Testis (tissue), 5 donors: ENCODE data around the gene WDR4. TPM values are rescaled to one million over a fixed set of nuclear protein-coding genes. Genes with fewer than 3 reads are reported as not detected.
"Not testable (repeated sequence)": the region's sequence is repeated elsewhere in the genome, so short reads cannot be mapped to it uniquely, and the experiment has no call there.

Experiments used
- DNase-seq: peaks from one replicate; pipeline ENCODE4 v3.0.0-alpha.2; 2019
- H3K27ac ChIP-seq, 2 donors: fragments of 200-600 bp; sonication (generic); one replicate each; pipeline ENCODE4 v1.5.1; 2019
- H3K27me3 ChIP-seq: fragments of 200-600 bp; sonication (generic); one replicate; pipeline ENCODE4 v1.5.1; 2019
- H3K36me3 ChIP-seq: fragments of 200-600 bp; sonication (generic); one replicate; pipeline ENCODE4 v1.5.1; 2017; ENCODE audit warnings: low read depth; ENCODE audit errors: missing control alignments
- H3K4me1 ChIP-seq: fragments of 200-600 bp; sonication (generic); one replicate; pipeline ENCODE4 v1.5.1; 2019
- H3K4me3 ChIP-seq, 2 donors: fragments of 200-600 bp; sonication (generic); one replicate each; pipeline ENCODE4 v1.5.1; 2017 to 2019
- H3K9me3 ChIP-seq: fragments of 200-600 bp; sonication (generic); one replicate; pipeline ENCODE4 v1.5.1; 2017
- CTCF ChIP-seq, 3 experiments: fragments of 450-650 bp in 2 of 3; fragments of 200-600 bp in 1 of 3; sonication (generic) in 1 of 3; IDR thresholded peaks; one replicate each; pipeline ENCODE4 v1.5.1; 2016 to 2019; ENCODE audit warnings: antibody characterized with exemption in 3 of 3, mild to moderate bottlenecking in 2 of 3, moderate library complexity in 1 of 3
- POLR2A ChIP-seq: fragments of 450-650 bp; IDR thresholded peaks from one replicate; pipeline ENCODE4 v1.6.1; 2017; ENCODE audit warnings: antibody characterized with exemption, mild to moderate bottlenecking, moderate library complexity
- WGBS, 2 donors: methylation state at CpG; one replicate each; pipeline ENCODE4 v1.1.5; 2018; 5-methylcytosine and 5-hydroxymethylcytosine counted together
- intact Hi-C: fragments of 100-400 bp; cut with DNase I; formaldehyde crosslinking; loops from one replicate; pipeline ENCODE4 v1.15.1; 2023; ENCODE audit warnings: low total_unique reads
- long read RNA-seq, 2 donors: transcript quantifications; one replicate each; lab custom pipeline, GENCODE V29; 2026
- polyA plus RNA-seq: library from polyadenylated mRNA; stranded (reverse); fragments of 350-450 nt; fragmentation: Illumina TruSeq; extraction: RNeasy Lipid Tissue Mini Kit (QIAGEN cat#74804); gene quantifications from one replicate; pipeline ENCODE4 v1.2.3, GENCODE V29; 2014; ENCODE audit warnings: low read depth, low replicate concordance; ENCODE audit not compliant: insufficient read depth
- total RNA-seq, 2 donors: library from RNA; depleted of rRNA; stranded (reverse); fragments of >200 nt; gene quantifications; one replicate each; pipeline ENCODE4 v1.2.3, GENCODE V29; 2016

WDR4 gene
- 10 to 100 TPM; 24.8 to 24.9 TPM for total RNA-seq
- polyA plus RNA-seq: 14.2 TPM
- long read RNA-seq, donor 1: 0 reads
- long read RNA-seq, donor 2: 0 reads

- DNase-seq: peak; percentile 96
- peak within 1 kb of the TSS; percentile 89 to 99 for H3K4me3 ChIP-seq
- 0% methylated on average over 16 to 73 of the region's 80 CpGs for WGBS, 2 donors
- intact Hi-C loops: no loop called here
- peak within 1 kb of the TSS; percentile 32 to 80 for H3K27ac ChIP-seq
- H3K27me3 ChIP-seq: no peaks in the 10 kb centered on the region
- no peaks in the 10 kb centered on the region for H3K9me3 ChIP-seq
- H3K4me1 ChIP-seq: peaks cover 10% of the 10 kb centered on the region
- no peaks in the 10 kb centered on the region for H3K36me3 ChIP-seq
- TF ChIP-seq CTCF (IDR thresholded peaks at IDR 0.05) (peak in 1 of 3 experiments; percentile 24), POLR2A (no peak)
Measured at GRCh38 chr21:42878993-42879787, at the start of gene WDR4. Gene WDR4 (minus strand): TSS chr21:42879539. CDS start chr21:42879495, 44 bp downstream.

GRCh38 chr21:42927474-42928200 lies 48.3 kb upstream of the WDR4 start:
- H3K9me3 ChIP-seq, H3K4me3 ChIP-seq, H3K4me1 ChIP-seq, intact Hi-C loops, DNase-seq, H3K27ac ChIP-seq, H3K36me3 ChIP-seq, H3K27me3 ChIP-seq: not testable (repeated sequence)
- WGBS, 2 donors: 82 to 90% methylated on average over 23 of the region's 23 CpGs

- H3K4me1 ChIP-seq: peaks cover 2% of the 10 kb centered on the region
- no peaks in the 10 kb centered on the region for H3K27me3 ChIP-seq
- intact Hi-C loops: no loop called here
- no peak for DNase-seq
- H3K4me3 ChIP-seq: no peak within 1 kb of the TSS
- H3K27ac ChIP-seq: no peak within 1 kb of the TSS
- 89 to 90% methylated on average over 21 to 29 of the region's 29 CpGs for WGBS, 2 donors
- H3K36me3 ChIP-seq: no peaks in the 10 kb centered on the region
- no peaks in the 10 kb centered on the region for H3K9me3 ChIP-seq
- TF ChIP-seq POLR2A: no peak
- no peak for TF ChIP-seq CTCF (IDR thresholded peaks at IDR 0.05)
Measured at GRCh38 chr21:42925114-42925926, 46.0 kb upstream of the WDR4 start, which contains the start of gene ERVH48-1. Gene ERVH48-1 (minus strand): TSS chr21:42925630. CDS start chr21:42919006, 6,624 bp downstream.

- Histone ChIP-seq H3K4me1 (peaks cover 2% of the 10 kb centered on the region), H3K27ac (no peak overlapping the region), H3K27me3 (no peaks in the 10 kb centered on the region), H3K4me3 (no peak overlapping the region), H3K9me3 (no peaks in the 10 kb centered on the region), H3K36me3 (no peaks in the 10 kb centered on the region)
- 80 to 90% methylated on average over 6 of the region's 6 CpGs for WGBS, 2 donors
- no peak for DNase-seq
- TF ChIP-seq POLR2A: no peak
- TF ChIP-seq CTCF (IDR thresholded peaks at IDR 0.05): no peak
- intact Hi-C loops: no loop called here
Measured at GRCh38 chr21:42924433-42924751, 45.1 kb upstream of the WDR4 start.
